ENCODE data around the gene GLIS2. TPM values are rescaled to one million over a fixed set of nuclear protein-coding genes. Genes with fewer than 3 reads are reported as not detected.

The GLIS2 gene
- total RNA-seq, 1 experiment from 2014 or later: 2.1 TPM

- ATAC-seq (no peak), DNase-seq (no peak)
- Histone ChIP-seq H3K36me3 (ENCODE audit: low read depth, low read length) (no peaks in the 10 kb centered on the region), H3K79me2 (ENCODE audit: low read length) (peaks cover 56% of the 10 kb centered on the region), H3K4me2 (ENCODE audit: low read length) (peak overlapping the region; percentile 84), H3K27me3 (ENCODE audit: low read length) (no peaks in the 10 kb centered on the region), H3K9ac (ENCODE audit: low read length) (peak overlapping the region; percentile 93), H4K20me1 (ENCODE audit: low read length) (0 out of 2 replicates have a peak, but pooled peaks cover 5% of the 10 kb centered on the region), H3F3A (ENCODE audit: low read length, unreplicated experiment) (no peaks in the 10 kb centered on the region), H3K4me1 (ENCODE audit: insufficient read depth, low read length) (peaks cover 7% of the 10 kb centered on the region; the same call in 1 of the 2 replicates), H3K9me3 (ENCODE audit: low read length) (no peaks in the 10 kb centered on the region), H2AFZ (ENCODE audit: low read length) (peak overlapping the region; percentile 77; the same call in 1 of the 2 replicates), H3K4me3 (ENCODE audit: low read length) (peak overlapping the region; percentile 89), H3K27ac (ENCODE audit: low read length) (peak overlapping the region; percentile 64), H3K9me2 (replicated peaks; ENCODE audit: low read length) (no peaks in the 10 kb centered on the region)
- ChIA-PET CTCF (interaction anchor here (0.6 kb wide), 1 partner anchor 9 kb away, joined by 3 read pairs; no protein-coding TSS in a partner anchor), POLR2A (ENCODE audit: unreplicated experiment) (no interaction called here)
- no TSS peak for BruUV-seq (replicated peaks)
- no peak for TF ChIP-seq EZH2phosphoT487 (IDR thresholded peaks at IDR 0.05; ENCODE audit: borderline replicate concordance, low read length)
- TF ChIP-seq CTCF (conservative IDR thresholded peaks at IDR 0.05; ENCODE audit: low read depth, low read length): no peak
- TF ChIP-seq EZH2 (IDR thresholded peaks at IDR 0.05; ENCODE audit: low read length, unreplicated experiment): no peak
- intact Hi-C loops (cut with micrococcal nuclease): no loop called here
Measured at GRCh38 chr16:4350365-4350786, 34.5 kb downstream of the GLIS2 start.

- POLR2A ChIA-PET (ENCODE audit: unreplicated experiment): no interaction called here
- TF ChIP-seq EZH2 (IDR thresholded peaks at IDR 0.05; ENCODE audit: low read length, unreplicated experiment) (no peak), CTCF (conservative IDR thresholded peaks at IDR 0.05; ENCODE audit: low read depth, low read length) (no peak), EZH2phosphoT487 (IDR thresholded peaks at IDR 0.05; ENCODE audit: borderline replicate concordance, low read length) (no peak)
- Histone ChIP-seq H3K4me3 (ENCODE audit: low read length) (peak within 1 kb of the TSS; percentile 89), H3K9me2 (replicated peaks; ENCODE audit: low read length) (no peaks in the 10 kb centered on the region), H3K9me3 (ENCODE audit: low read length) (no peaks in the 10 kb centered on the region), H3K27ac (ENCODE audit: low read length) (peak within 1 kb of the TSS; percentile 64), H3K4me2 (ENCODE audit: low read length) (peak within 1 kb of the TSS; percentile 84), H3K27me3 (ENCODE audit: low read length) (no peaks in the 10 kb centered on the region), H4K20me1 (ENCODE audit: low read length) (0 out of 2 replicates have a peak, but pooled peaks cover 4% of the 10 kb centered on the region), H3K9ac (ENCODE audit: low read length) (peak within 1 kb of the TSS; percentile 93), H2AFZ (ENCODE audit: low read length) (peak within 1 kb of the TSS; percentile 77; the same call in 1 of the 2 replicates), H3F3A (ENCODE audit: low read length, unreplicated experiment) (no peaks in the 10 kb centered on the region), H3K36me3 (ENCODE audit: low read depth, low read length) (no peaks in the 10 kb centered on the region), H3K79me2 (ENCODE audit: low read length) (peaks cover 50% of the 10 kb centered on the region), H3K4me1 (ENCODE audit: insufficient read depth, low read length) (peaks cover 7% of the 10 kb centered on the region; the same call in 1 of the 2 replicates)
- BruUV-seq (replicated peaks): no TSS peak
- CTCF ChIA-PET: interaction anchor here (0.6 to 1.2 kb wide), 3 partner anchors 9 to 62 kb away, joined by 3 to 10 read pairs (median 3); no protein-coding TSS in a partner anchor
- intact Hi-C loops (cut with micrococcal nuclease): no loop called here
- peak; percentile 93 for ATAC-seq
- peak; percentile 90 for DNase-seq
Measured at GRCh38 chr16:4350787-4351659, 35.2 kb downstream of the GLIS2 start, which contains the start of gene PAM16. Gene PAM16 (minus strand): TSS chr16:4351321. CDS start chr16:4351234, 87 bp downstream.
